KOPT-K1 (cell line): ENCODE results near the gene MTRF1L.
A peak's percentile ranks its signal among the peaks of the same experiment; 100 is the strongest.

Experiments
- H3K27ac ChIP-seq: fragments of 200-600 bp; sonication (generic); 2 replicates; pipeline ENCODE4 v1.5.1; 2016; ENCODE audit warnings: antibody characterized with exemption, mild to moderate bottlenecking, low read depth, low read length; ENCODE audit not compliant: poor library complexity, severe bottlenecking
- H3K36me3 ChIP-seq: fragments of 200-600 bp; sonication (generic); 2 replicates; pipeline ENCODE4 v1.5.1; 2017; ENCODE audit warnings: antibody characterized with exemption, mild to moderate bottlenecking, low read length, moderate library complexity; ENCODE audit not compliant: insufficient read depth
- H3K9me3 ChIP-seq: fragments of 200-600 bp; sonication (generic); 2 replicates; pipeline ENCODE4 v1.5.1; 2017; ENCODE audit warnings: antibody characterized with exemption, low read length, mild to moderate bottlenecking; ENCODE audit not compliant: insufficient read depth, poor library complexity, severe bottlenecking

Gene MTRF1L

GRCh38 chr6:153002613-153003365 lies at the start of gene MTRF1L:
MTRF1L (minus strand) TSS chr6:153002709; CDS start chr6:153002685, 24 bp downstream.
- Histone ChIP-seq H3K9me3 (no peaks in the 10 kb centered on the region), H3K36me3 (peaks cover 27% of the 10 kb centered on the region), H3K27ac (peak within 1 kb of the TSS; percentile 70)

GRCh38 chr6:153051801-153052200 lies 49.3 kb upstream of the MTRF1L start:
- H3K36me3 ChIP-seq: no peaks in the 10 kb centered on the region
- H3K9me3 ChIP-seq: no peaks in the 10 kb centered on the region
- H3K27ac ChIP-seq: no peak overlapping the region

- no peaks in the 10 kb centered on the region for H3K9me3 ChIP-seq
- no peaks in the 10 kb centered on the region for H3K36me3 ChIP-seq
- H3K27ac ChIP-seq: no peak overlapping the region
Observed at GRCh38 chr6:153048631-153049030, 46.1 kb upstream of the MTRF1L start.

- Histone ChIP-seq H3K36me3 (no peaks in the 10 kb centered on the region), H3K27ac (no peak overlapping the region), H3K9me3 (no peaks in the 10 kb centered on the region)
Observed at GRCh38 chr6:153047386-153047785, 44.9 kb upstream of the MTRF1L start.

- no peaks in the 10 kb centered on the region for H3K36me3 ChIP-seq
Observed at GRCh38 chr6:153045271-153045670, 42.8 kb upstream of the MTRF1L start.

GRCh38 chr6:153044295-153044694 lies 41.8 kb upstream of the MTRF1L start:
- Histone ChIP-seq H3K36me3 (no peaks in the 10 kb centered on the region), H3K9me3 (no peaks in the 10 kb centered on the region), H3K27ac (no peak overlapping the region)

More at GRCh38 chr6:153045271-153045670, 42.8 kb upstream of the MTRF1L start:
- H3K9me3 ChIP-seq: no peaks in the 10 kb centered on the region
- H3K27ac ChIP-seq: no peak overlapping the region

- no peaks in the 10 kb centered on the region for H3K36me3 ChIP-seq
- H3K27ac ChIP-seq: no peak overlapping the region
- H3K9me3 ChIP-seq: no peaks in the 10 kb centered on the region
Observed at GRCh38 chr6:153043719-153044118, 41.2 kb upstream of the MTRF1L start.

- H3K9me3 ChIP-seq: no peaks in the 10 kb centered on the region
- H3K27ac ChIP-seq: no peak overlapping the region
- no peaks in the 10 kb centered on the region for H3K36me3 ChIP-seq
Observed at GRCh38 chr6:153038378-153039057, 36.0 kb upstream of the MTRF1L start.

- no peak overlapping the region for H3K27ac ChIP-seq
- H3K9me3 ChIP-seq: no peaks in the 10 kb centered on the region
- no peaks in the 10 kb centered on the region for H3K36me3 ChIP-seq
Observed at GRCh38 chr6:153034139-153034538, 31.6 kb upstream of the MTRF1L start.

GRCh38 chr6:153032255-153032882 lies 29.9 kb upstream of the MTRF1L start:
- H3K9me3 ChIP-seq: no peaks in the 10 kb centered on the region
- H3K36me3 ChIP-seq: no peaks in the 10 kb centered on the region
- no peak overlapping the region for H3K27ac ChIP-seq

GRCh38 chr6:153031335-153031955 lies 28.9 kb upstream of the MTRF1L start:
- H3K27ac ChIP-seq: no peak overlapping the region

GRCh38 chr6:153028963-153029362 lies 26.5 kb upstream of the MTRF1L start:
- H3K27ac ChIP-seq: no peak overlapping the region
- H3K9me3 ChIP-seq: no peaks in the 10 kb centered on the region
- H3K36me3 ChIP-seq: no peaks in the 10 kb centered on the region

More at GRCh38 chr6:153031335-153031955, 28.9 kb upstream of the MTRF1L start:
- Histone ChIP-seq H3K9me3 (no peaks in the 10 kb centered on the region), H3K36me3 (no peaks in the 10 kb centered on the region)

- H3K27ac ChIP-seq: no peak overlapping the region
- no peaks in the 10 kb centered on the region for H3K36me3 ChIP-seq
- H3K9me3 ChIP-seq: no peaks in the 10 kb centered on the region
Observed at GRCh38 chr6:153028286-153028685, 25.8 kb upstream of the MTRF1L start.

- Histone ChIP-seq H3K36me3 (no peaks in the 10 kb centered on the region), H3K9me3 (no peaks in the 10 kb centered on the region), H3K27ac (no peak overlapping the region)
Observed at GRCh38 chr6:153027480-153027879, 25.0 kb upstream of the MTRF1L start.

- Histone ChIP-seq H3K27ac (no peak overlapping the region), H3K36me3 (no peaks in the 10 kb centered on the region), H3K9me3 (no peaks in the 10 kb centered on the region)
Observed at GRCh38 chr6:153024709-153025017, 22.2 kb upstream of the MTRF1L start.
